ENCODE results near the gene C12orf56.

Gene C12orf56

DNA sequence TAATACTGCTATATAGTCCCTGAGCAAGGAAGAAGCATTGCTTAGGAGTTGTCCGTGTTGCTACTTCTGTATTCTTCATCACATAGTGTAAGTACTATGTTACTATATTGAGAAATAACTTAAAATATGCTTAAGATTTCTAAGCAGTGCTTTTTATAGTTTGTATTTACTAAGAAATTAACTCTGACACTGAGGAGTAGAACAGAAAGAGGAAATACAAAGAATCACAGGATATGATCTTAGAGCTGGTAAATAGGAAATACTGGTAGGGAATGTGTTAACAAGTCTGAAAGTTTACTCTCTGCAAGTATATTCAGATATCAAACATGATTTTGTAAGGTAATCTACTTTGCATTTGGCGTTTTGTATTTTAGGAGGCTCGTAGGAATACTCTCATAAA lies 29.1 kb upstream of the C12orf56 start:
- TF ChIP-seq, protein P1, sequence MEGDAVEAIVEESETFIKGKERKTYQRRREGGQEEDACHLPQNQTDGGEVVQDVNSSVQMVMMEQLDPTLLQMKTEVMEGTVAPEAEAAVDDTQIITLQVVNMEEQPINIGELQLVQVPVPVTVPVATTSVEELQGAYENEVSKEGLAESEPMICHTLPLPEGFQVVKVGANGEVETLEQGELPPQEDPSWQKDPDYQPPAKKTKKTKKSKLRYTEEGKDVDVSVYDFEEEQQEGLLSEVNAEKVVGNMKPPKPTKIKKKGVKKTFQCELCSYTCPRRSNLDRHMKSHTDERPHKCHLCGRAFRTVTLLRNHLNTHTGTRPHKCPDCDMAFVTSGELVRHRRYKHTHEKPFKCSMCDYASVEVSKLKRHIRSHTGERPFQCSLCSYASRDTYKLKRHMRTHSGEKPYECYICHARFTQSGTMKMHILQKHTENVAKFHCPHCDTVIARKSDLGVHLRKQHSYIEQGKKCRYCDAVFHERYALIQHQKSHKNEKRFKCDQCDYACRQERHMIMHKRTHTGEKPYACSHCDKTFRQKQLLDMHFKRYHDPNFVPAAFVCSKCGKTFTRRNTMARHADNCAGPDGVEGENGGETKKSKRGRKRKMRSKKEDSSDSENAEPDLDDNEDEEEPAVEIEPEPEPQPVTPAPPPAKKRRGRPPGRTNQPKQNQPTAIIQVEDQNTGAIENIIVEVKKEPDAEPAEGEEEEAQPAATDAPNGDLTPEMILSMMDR (conservative IDR thresholded peaks at IDR 0.05): no peak
- peak overlapping the region; percentile 69 for H3K27ac ChIP-seq

GRCh38 chr12:64418209-64418608 lies 27.7 kb upstream of the C12orf56 start:
- TF ChIP-seq, protein P1 (conservative IDR thresholded peaks at IDR 0.05): no peak
- H3K27ac ChIP-seq: peak overlapping the region; percentile 69; the same call in 1 of the 2 replicates

GRCh38 chr12:64413884-64414283 lies 23.3 kb upstream of the C12orf56 start:
- TF ChIP-seq, protein P1 (conservative IDR thresholded peaks at IDR 0.05): no peak
- H3K27ac ChIP-seq: peak overlapping the region; percentile 8; the same call in 1 of the 2 replicates

- H3K27ac ChIP-seq: 0 out of 2 replicates have a peak overlapping the region, but pooled peaks have one; percentile 10
- TF ChIP-seq, protein P1 (conservative IDR thresholded peaks at IDR 0.05): no peak
Observed at GRCh38 chr12:64412459-64412858, 21.9 kb upstream of the C12orf56 start.

GRCh38 chr12:64411427-64411826 lies 20.9 kb upstream of the C12orf56 start:
- H3K27ac ChIP-seq: 0 out of 2 replicates have a peak overlapping the region, but pooled peaks have one; percentile 10
- TF ChIP-seq, protein P1 (conservative IDR thresholded peaks at IDR 0.05): no peak

GRCh38 chr12:64407342-64408223 lies 17.0 kb upstream of the C12orf56 start:
- TF ChIP-seq, protein P1 (conservative IDR thresholded peaks at IDR 0.05): no peak
- H3K27ac ChIP-seq: peak overlapping the region; percentile 100

GRCh38 chr12:64404470-64405256 lies 14.1 kb upstream of the C12orf56 start:
- H3K27ac ChIP-seq: peak overlapping the region; percentile 100
- TF ChIP-seq, protein P1 (conservative IDR thresholded peaks at IDR 0.05): no peak

Data from VCaP (cell line).